Endothelial cell of umbilical vein (primary cell): ENCODE measurements around the gene CNOT11.
"Not testable (repeated sequence)": the region's sequence is repeated elsewhere in the genome, so short reads cannot be mapped to it uniquely, and the experiment has no call there.

Experiments
- CTCF ChIP-seq, 2 donors: IDR thresholded peaks; 1 replicate in 1 of 2; 2 replicates in 1 of 2; pipeline ENCODE4 v1.5.1; 2011; ENCODE audit warnings: low read length in 2 of 2, mild to moderate bottlenecking in 2 of 2, moderate library complexity in 2 of 2, control low read depth in 1 of 2, inconsistent platforms in 1 of 2, low read depth in 1 of 2; ENCODE audit not compliant: insufficient read depth in 1 of 2; ENCODE audit errors: extremely low read depth in 1 of 2
- EZH2 ChIP-seq: IDR thresholded peaks from 2 replicates; pipeline ENCODE4 v1.6.1; 2012; ENCODE audit warnings: borderline replicate concordance, low read depth, mild to moderate bottlenecking, moderate library complexity, low read length, inconsistent platforms; ENCODE audit not compliant: severe bottlenecking
- FOS ChIP-seq: IDR thresholded peaks from 2 replicates; pipeline ENCODE4 v1.6.1; 2011; ENCODE audit warnings: mild to moderate bottlenecking, low read length, moderate library complexity, borderline replicate concordance; ENCODE audit not compliant: insufficient read depth
- JUN ChIP-seq: IDR thresholded peaks from 2 replicates; pipeline ENCODE4 v1.6.1; 2011; ENCODE audit warnings: borderline replicate concordance, low read depth; ENCODE audit not compliant: insufficient read length, insufficient read depth
- MAX ChIP-seq: IDR thresholded peaks from 2 replicates; pipeline ENCODE4 v1.6.1; 2011; ENCODE audit not compliant: insufficient read depth, insufficient read length
- POLR2A ChIP-seq: IDR thresholded peaks from 2 replicates; pipeline ENCODE4 v1.6.1; 2012; ENCODE audit warnings: low read depth, mild to moderate bottlenecking, control low read depth, low read length
- POLR2AphosphoS5 ChIP-seq: IDR thresholded peaks from 2 replicates; pipeline ENCODE4 v1.6.1; 2012; ENCODE audit warnings: low read depth, mild to moderate bottlenecking, control low read depth, low read length, moderate library complexity; ENCODE audit not compliant: insufficient read depth

DNA sequence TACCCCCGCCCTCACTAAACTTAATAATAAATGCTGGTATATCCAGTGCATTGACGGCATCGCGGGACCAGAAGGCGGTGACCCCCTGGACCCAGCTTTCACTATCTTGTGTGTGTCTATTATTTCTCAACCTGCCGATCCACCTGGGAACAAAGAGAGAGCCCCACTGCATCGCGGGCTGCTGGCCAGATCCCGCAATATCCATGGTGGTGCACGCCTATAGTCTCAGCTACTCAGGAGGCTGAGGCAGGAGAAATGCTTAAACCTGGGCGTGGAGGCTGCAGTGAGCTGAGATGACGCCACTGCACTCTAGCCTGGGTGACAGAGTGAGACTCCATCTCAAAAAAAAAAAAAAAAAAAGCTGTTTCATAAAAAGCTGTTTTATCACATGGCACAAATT, 7.8 kb upstream of the CNOT11 start:
- TF ChIP-seq POLR2A; POLR2AphosphoS5; CTCF (IDR thresholded peaks at IDR 0.05; ENCODE audit: extremely low read depth in 1 of 2, insufficient read depth in 1 of 2, low read depth in 1 of 2, low read length in 2 of 2); EZH2; JUN; MAX; FOS: not testable (repeated sequence)
